ENCODE measurements around the gene CRISPLD2.

GRCh38 chr16:84947022-84947421 is 127.2 kb downstream of the CRISPLD2 start:
- TF ChIP-seq POLR2AphosphoS5 (IDR thresholded peaks at IDR 0.05) (no peak), EP300 (IDR thresholded peaks at IDR 0.05) (no peak), POLR2A (IDR thresholded peaks at IDR 0.05) (no peak), CTCF (IDR thresholded peaks at IDR 0.05) (no peak)

Data from suprapubic skin (tissue), 4 donors.